Spinal cord (tissue), 10 donors: ENCODE measurements around the gene PHKG1. TPM values are rescaled to one million over a fixed set of nuclear protein-coding genes. Genes with fewer than 3 reads are reported as not detected.
"Not testable (repeated sequence)": the region's sequence is repeated elsewhere in the genome, so short reads cannot be mapped to it uniquely, and the experiment has no call there.

ENCODE experiments used
- DNase-seq, 6 donors: peaks; one replicate each; pipeline versions ENCODE4 v3.0.0 to v3.0.0-alpha.2; 2013 to 2015; ENCODE audit warnings: low spot score in 6 of 6, low read depth in 4 of 6
- H3K27ac ChIP-seq: one replicate; pipeline ENCODE4 v1.5.1; 2013; ENCODE audit warnings: low read depth, low read length, control low read depth
- H3K27me3 ChIP-seq: one replicate; pipeline ENCODE4 v1.6.1; 2013; ENCODE audit warnings: low read length; ENCODE audit not compliant: control insufficient read depth, insufficient read depth
- H3K36me3 ChIP-seq: one replicate; pipeline ENCODE4 v1.6.1; 2013; ENCODE audit warnings: low read length; ENCODE audit not compliant: control insufficient read depth, insufficient read depth
- H3K4me1 ChIP-seq: one replicate; pipeline ENCODE4 v1.6.1; 2013; ENCODE audit warnings: low read length; ENCODE audit not compliant: control insufficient read depth, insufficient read depth
- H3K4me3 ChIP-seq: one replicate; pipeline ENCODE4 v1.5.1; 2013; ENCODE audit warnings: low read depth, low read length, control low read depth
- H3K9me3 ChIP-seq: one replicate; pipeline ENCODE4 v1.6.1; 2013; ENCODE audit warnings: low read length; ENCODE audit not compliant: control insufficient read depth, insufficient read depth
- whole genome bisulfite sequencing: methylation state at CpG from one replicate; pipeline ENCODE4 v1.1.5; 2013; ENCODE audit warnings: missing lambda C conversion rate; ENCODE audit not compliant: insufficient coverage; 5-methylcytosine and 5-hydroxymethylcytosine counted together
- polyA plus RNA-seq, 2 donors: library from polyadenylated mRNA; unstranded; fragments of 120-200 nt; gene quantifications; one replicate each; pipeline ENCODE4 v1.2.1, GENCODE V29; 2013; ENCODE audit not compliant: insufficient read length in 2 of 2
- total RNA-seq, 2 donors: library from RNA; depleted of rRNA in 1 of 2; stranded (reverse); fragments of 120-200 nt in 1 of 2; fragments of >200 nt in 1 of 2; gene quantifications; one replicate each; pipeline versions ENCODE4 v1.2.3 to v1.2.4, GENCODE V29; 2013 to 2014
- donor health status: healthy.

Gene PHKG1
- total and polyA plus RNA-seq, 4 donors: 6.5 to 14.9 (median 11.1) TPM

GRCh38 chr7:56066376-56066775, 26.4 kb downstream of the PHKG1 start:
- H3K36me3 ChIP-seq: peaks cover 32% of the 10 kb centered on the region
- not testable (repeated sequence) for H3K4me3 ChIP-seq, H3K27ac ChIP-seq, H3K4me1 ChIP-seq, H3K27me3 ChIP-seq, DNase-seq, H3K9me3 ChIP-seq
- 100% methylated on average over 13 of the region's 13 CpGs for WGBS

GRCh38 chr7:56063882-56064625, 28.7 kb downstream of the PHKG1 start, which contains the start of gene SUMF2:
Gene SUMF2, plus strand, starts transcription at chr7:56064286. Its CDS starts 26 bp downstream, at chr7:56064312.
- DNase-seq: peak in 5 of 6 donors; percentile 79 to 98 (median 88)
- WGBS: under 1% methylated on average over 49 of the region's 49 CpGs
- Histone ChIP-seq H3K27me3 (no peaks in the 10 kb centered on the region), H3K9me3 (no peaks in the 10 kb centered on the region), H3K27ac (peak within 1 kb of the TSS; percentile 90), H3K4me3 (peak within 1 kb of the TSS; percentile 86), H3K4me1 (peaks cover 5% of the 10 kb centered on the region), H3K36me3 (peaks cover 24% of the 10 kb centered on the region)

GRCh38 chr7:56063500-56063881, 29.3 kb downstream of the PHKG1 start:
- 96% methylated on average over 3 of the region's 7 CpGs for WGBS
- peaks cover 22% of the 10 kb centered on the region for H3K36me3 ChIP-seq
- peak overlapping the region; percentile 86 for H3K4me3 ChIP-seq

GRCh38 chr7:56062382-56062781, 30.4 kb downstream of the PHKG1 start:
- DNase-seq: no peak
- 60% methylated on average over 1 of the region's 2 CpGs for WGBS
- H3K4me1 ChIP-seq: peaks cover 5% of the 10 kb centered on the region
- no peaks in the 10 kb centered on the region for H3K27me3 ChIP-seq
- H3K4me3 ChIP-seq: no peak overlapping the region
- H3K36me3 ChIP-seq: peaks cover 25% of the 10 kb centered on the region
- no peak overlapping the region for H3K27ac ChIP-seq
- no peaks in the 10 kb centered on the region for H3K9me3 ChIP-seq

More at GRCh38 chr7:56063500-56063881, 29.3 kb downstream of the PHKG1 start:
- no peaks in the 10 kb centered on the region for H3K27me3 ChIP-seq
- peak overlapping the region; percentile 90 for H3K27ac ChIP-seq
- H3K9me3 ChIP-seq: no peaks in the 10 kb centered on the region
- H3K4me1 ChIP-seq: peaks cover 5% of the 10 kb centered on the region
- no peak for DNase-seq

GRCh38 chr7:56053993-56054392, 38.8 kb downstream of the PHKG1 start:
- peaks cover 30% of the 10 kb centered on the region for H3K36me3 ChIP-seq
- no peak for DNase-seq
- H3K4me3 ChIP-seq: no peak overlapping the region
- no peaks in the 10 kb centered on the region for H3K9me3 ChIP-seq
- no peaks in the 10 kb centered on the region for H3K27me3 ChIP-seq
- WGBS: no CpG with 5 or more reads among the region's 2 CpGs
- no peak overlapping the region for H3K27ac ChIP-seq
- H3K4me1 ChIP-seq: peaks cover 15% of the 10 kb centered on the region

- DNase-seq: no peak
- Histone ChIP-seq H3K9me3 (no peaks in the 10 kb centered on the region), H3K4me1 (peaks cover 15% of the 10 kb centered on the region), H3K36me3 (peaks cover 27% of the 10 kb centered on the region), H3K27me3 (no peaks in the 10 kb centered on the region), H3K4me3 (no peak overlapping the region), H3K27ac (no peak overlapping the region)
- 75% methylated on average over 6 of the region's 9 CpGs for WGBS
Observed at GRCh38 chr7:56053379-56053778, 39.4 kb downstream of the PHKG1 start.

- DNase-seq: peak; percentile 91 to 99 (median 96)
- peak within 1 kb of the TSS; percentile 89 for H3K4me3 ChIP-seq
- H3K27me3 ChIP-seq: no peaks in the 10 kb centered on the region
- peak within 1 kb of the TSS; percentile 94 for H3K27ac ChIP-seq
- peaks cover 15% of the 10 kb centered on the region for H3K4me1 ChIP-seq
- WGBS: under 1% methylated on average over 97 of the region's 97 CpGs
- no peaks in the 10 kb centered on the region for H3K9me3 ChIP-seq
- H3K36me3 ChIP-seq: peaks cover 17% of the 10 kb centered on the region
Observed at GRCh38 chr7:56051339-56052191, 41.2 kb downstream of the PHKG1 start, which contains the start of the genes CCT6A and PSPH. Gene CCT6A, plus strand, starts transcription at chr7:56051765. Its CDS starts 84 bp downstream, at chr7:56051849. Gene PSPH, minus strand, starts transcription at chr7:56051444. Its CDS starts 30,232 bp downstream, at chr7:56021212.

GRCh38 chr7:56051053-56051338, 41.8 kb downstream of the PHKG1 start:
- Histone ChIP-seq H3K36me3 (peaks cover 11% of the 10 kb centered on the region), H3K27ac (peak overlapping the region; percentile 94), H3K9me3 (no peaks in the 10 kb centered on the region), H3K4me1 (peaks cover 15% of the 10 kb centered on the region), H3K4me3 (peak overlapping the region; percentile 89), H3K27me3 (no peaks in the 10 kb centered on the region)
- no peak for DNase-seq
- 2% methylated on average over 9 of the region's 9 CpGs for WGBS

GRCh38 chr7:56048763-56049162, 44.0 kb downstream of the PHKG1 start:
- H3K4me1 ChIP-seq: peaks cover 15% of the 10 kb centered on the region
- H3K36me3 ChIP-seq, H3K9me3 ChIP-seq, H3K27ac ChIP-seq, H3K4me3 ChIP-seq, H3K27me3 ChIP-seq: not testable (repeated sequence)
- DNase-seq: peak in 1 of 6 donors; percentile 4
- WGBS: no CpG with 5 or more reads among the region's 8 CpGs
